Measurements from ENCODE around the gene SLIT3.

The SLIT3 gene

DNA sequence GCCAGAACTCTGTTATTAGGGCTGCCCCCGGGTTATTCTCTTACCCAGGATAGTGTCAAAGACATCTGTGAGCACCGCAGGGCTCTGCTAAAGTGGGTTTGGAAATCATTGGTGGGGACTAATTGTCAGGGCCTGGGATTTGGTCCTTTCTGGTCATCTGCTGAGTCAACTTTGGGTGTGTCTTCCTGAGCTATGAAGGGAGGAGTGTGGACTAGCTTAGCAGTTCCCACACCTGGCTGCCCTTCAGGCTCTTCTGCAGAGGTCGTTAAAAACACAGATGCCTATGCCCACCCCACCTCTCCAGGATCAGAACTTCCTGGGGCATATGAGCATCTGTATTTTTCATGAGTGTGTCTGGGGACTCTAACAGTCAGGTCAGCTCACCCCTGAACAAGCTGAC, 352.2 kb downstream of the SLIT3 start:
- H3K27ac ChIP-seq = no peak overlapping the region
- H3K27me3 ChIP-seq (ENCODE audit: insufficient read depth, low read depth) = no peaks in the 10 kb centered on the region
- H3K79me2 ChIP-seq (ENCODE audit: insufficient read depth, low read depth) = no peaks in the 10 kb centered on the region
- TF ChIP-seq, protein P1, sequence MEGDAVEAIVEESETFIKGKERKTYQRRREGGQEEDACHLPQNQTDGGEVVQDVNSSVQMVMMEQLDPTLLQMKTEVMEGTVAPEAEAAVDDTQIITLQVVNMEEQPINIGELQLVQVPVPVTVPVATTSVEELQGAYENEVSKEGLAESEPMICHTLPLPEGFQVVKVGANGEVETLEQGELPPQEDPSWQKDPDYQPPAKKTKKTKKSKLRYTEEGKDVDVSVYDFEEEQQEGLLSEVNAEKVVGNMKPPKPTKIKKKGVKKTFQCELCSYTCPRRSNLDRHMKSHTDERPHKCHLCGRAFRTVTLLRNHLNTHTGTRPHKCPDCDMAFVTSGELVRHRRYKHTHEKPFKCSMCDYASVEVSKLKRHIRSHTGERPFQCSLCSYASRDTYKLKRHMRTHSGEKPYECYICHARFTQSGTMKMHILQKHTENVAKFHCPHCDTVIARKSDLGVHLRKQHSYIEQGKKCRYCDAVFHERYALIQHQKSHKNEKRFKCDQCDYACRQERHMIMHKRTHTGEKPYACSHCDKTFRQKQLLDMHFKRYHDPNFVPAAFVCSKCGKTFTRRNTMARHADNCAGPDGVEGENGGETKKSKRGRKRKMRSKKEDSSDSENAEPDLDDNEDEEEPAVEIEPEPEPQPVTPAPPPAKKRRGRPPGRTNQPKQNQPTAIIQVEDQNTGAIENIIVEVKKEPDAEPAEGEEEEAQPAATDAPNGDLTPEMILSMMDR (conservative IDR thresholded peaks at IDR 0.05; ENCODE audit: low read depth, low read length) = no peak
- H4K20me1 ChIP-seq (ENCODE audit: insufficient read depth) = no peaks in the 10 kb centered on the region
- H3K9ac ChIP-seq = no peak overlapping the region
- H2AFZ ChIP-seq (ENCODE audit: low read depth) = no peak overlapping the region
- no peaks in the 10 kb centered on the region for H3K4me1 ChIP-seq (ENCODE audit: low read depth, poor library complexity, severe bottlenecking)
- H3K4me3 ChIP-seq (IDR thresholded peaks at IDR 0.05; ENCODE audit: insufficient read depth, low read depth, low read length) = no peak overlapping the region
- no peak overlapping the region for H3K4me2 ChIP-seq
- H3K36me3 ChIP-seq (ENCODE audit: insufficient read depth) = no peaks in the 10 kb centered on the region

DNA sequence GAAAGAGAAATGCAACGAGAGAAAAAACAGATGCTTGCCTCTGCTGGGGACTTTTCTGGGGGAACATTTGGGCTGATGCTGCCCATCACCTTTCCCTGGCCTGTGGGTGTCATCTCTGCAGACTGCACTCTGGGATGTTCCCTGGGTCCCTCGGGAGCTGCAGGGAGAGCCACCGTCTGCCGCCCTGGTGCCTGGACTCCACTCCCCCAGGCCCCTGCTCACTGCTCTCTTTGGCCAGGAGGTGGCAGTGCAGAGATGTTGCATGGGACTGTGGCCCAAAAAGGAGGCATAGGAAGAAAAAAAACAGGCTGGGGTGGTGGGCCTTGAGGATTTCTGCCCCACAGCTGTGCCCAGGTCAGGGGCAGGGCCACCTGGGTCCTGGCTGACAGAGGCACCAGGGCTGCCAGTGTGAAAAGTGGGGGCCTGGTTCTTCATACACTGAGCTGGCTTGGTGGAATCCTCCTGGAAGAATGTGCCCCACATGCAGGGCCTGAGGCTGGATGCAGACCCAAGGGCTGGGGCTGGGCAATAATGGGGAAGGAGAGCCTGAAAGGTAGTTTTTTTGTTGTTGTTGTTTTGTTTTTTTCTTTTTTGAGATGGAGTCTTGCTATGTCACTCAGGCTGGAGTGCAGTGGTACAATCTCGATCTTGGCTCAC, 353.6 kb downstream of the SLIT3 start:
- TF ChIP-seq, protein P1 (conservative IDR thresholded peaks at IDR 0.05; ENCODE audit: low read depth, low read length) = peak; percentile 51
- H2AFZ ChIP-seq (ENCODE audit: low read depth) = no peak overlapping the region
- H3K79me2 ChIP-seq (ENCODE audit: insufficient read depth, low read depth) = no peaks in the 10 kb centered on the region
- no peak overlapping the region for H3K4me3 ChIP-seq (IDR thresholded peaks at IDR 0.05; ENCODE audit: insufficient read depth, low read depth, low read length)
- H3K27me3 ChIP-seq (ENCODE audit: insufficient read depth, low read depth) = no peaks in the 10 kb centered on the region
- H3K4me1 ChIP-seq (ENCODE audit: low read depth, poor library complexity, severe bottlenecking) = no peaks in the 10 kb centered on the region
- no peaks in the 10 kb centered on the region for H3K36me3 ChIP-seq (ENCODE audit: insufficient read depth)
- no peak overlapping the region for H3K9ac ChIP-seq
- H4K20me1 ChIP-seq (ENCODE audit: insufficient read depth) = no peaks in the 10 kb centered on the region
- no peak overlapping the region for H3K27ac ChIP-seq
- H3K4me2 ChIP-seq = no peak overlapping the region

DNA sequence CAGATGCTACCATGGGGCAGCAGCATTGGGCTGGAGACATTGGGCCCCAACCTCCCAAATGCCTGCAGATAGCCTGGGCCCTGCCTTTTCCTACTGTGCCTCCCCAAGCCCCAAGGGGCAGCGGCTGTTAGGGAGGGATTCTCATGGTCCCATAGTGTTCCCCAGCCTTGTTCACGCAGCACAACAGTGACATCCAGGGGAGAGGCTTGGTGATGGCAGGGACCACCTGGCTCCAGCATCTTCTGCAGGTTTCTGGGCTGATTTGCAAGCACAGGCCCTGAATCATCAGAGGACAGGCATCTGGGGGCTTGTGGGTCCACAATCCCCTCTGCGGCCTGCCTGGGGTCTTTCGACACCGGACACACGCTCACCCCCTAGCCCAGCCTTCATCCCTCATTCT, 354.6 kb downstream of the SLIT3 start:
- Histone ChIP-seq H3K27me3 (ENCODE audit: insufficient read depth, low read depth) (no peaks in the 10 kb centered on the region), H3K4me1 (ENCODE audit: low read depth, poor library complexity, severe bottlenecking) (no peaks in the 10 kb centered on the region), H3K27ac (no peak overlapping the region), H3K9ac (no peak overlapping the region), H2AFZ (ENCODE audit: low read depth) (no peak overlapping the region), H3K4me3 (IDR thresholded peaks at IDR 0.05; ENCODE audit: insufficient read depth, low read depth, low read length) (no peak overlapping the region), H3K36me3 (ENCODE audit: insufficient read depth) (no peaks in the 10 kb centered on the region), H3K4me2 (no peak overlapping the region), H4K20me1 (ENCODE audit: insufficient read depth) (no peaks in the 10 kb centered on the region), H3K79me2 (ENCODE audit: insufficient read depth, low read depth) (no peaks in the 10 kb centered on the region)
- TF ChIP-seq, protein P1 (conservative IDR thresholded peaks at IDR 0.05; ENCODE audit: low read depth, low read length) = no peak

DNA sequence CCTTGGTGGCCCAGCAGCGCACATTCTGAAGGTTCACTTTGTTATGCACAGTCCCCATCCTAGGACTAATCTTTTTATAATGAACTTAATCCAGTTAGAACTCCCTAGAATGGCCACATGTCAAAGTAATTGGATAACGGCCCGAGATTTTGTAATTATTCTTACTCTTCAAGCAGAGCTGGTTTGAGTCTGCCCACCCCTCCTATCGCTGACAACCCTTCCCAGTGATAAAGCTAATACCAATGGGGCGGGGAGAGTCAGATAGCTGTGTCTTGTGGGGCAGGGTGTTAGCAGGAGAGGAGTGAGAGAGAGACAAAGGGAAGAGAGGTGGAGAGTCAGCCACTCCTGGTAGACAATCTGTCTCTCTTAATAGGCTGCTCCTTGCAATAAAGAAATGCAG, 356.9 kb downstream of the SLIT3 start:
- H3K9ac ChIP-seq = no peak overlapping the region
- H3K27ac ChIP-seq = no peak overlapping the region
- no peaks in the 10 kb centered on the region for H3K79me2 ChIP-seq (ENCODE audit: insufficient read depth, low read depth)
- H2AFZ ChIP-seq (ENCODE audit: low read depth) = no peak overlapping the region
- no peaks in the 10 kb centered on the region for H3K36me3 ChIP-seq (ENCODE audit: insufficient read depth)
- TF ChIP-seq, protein P1 (conservative IDR thresholded peaks at IDR 0.05; ENCODE audit: low read depth, low read length) = no peak
- no peak overlapping the region for H3K4me2 ChIP-seq
- no peak overlapping the region for H3K4me3 ChIP-seq (IDR thresholded peaks at IDR 0.05; ENCODE audit: insufficient read depth, low read depth, low read length)
- no peaks in the 10 kb centered on the region for H4K20me1 ChIP-seq (ENCODE audit: insufficient read depth)
- H3K4me1 ChIP-seq (ENCODE audit: low read depth, poor library complexity, severe bottlenecking) = no peaks in the 10 kb centered on the region
- no peaks in the 10 kb centered on the region for H3K27me3 ChIP-seq (ENCODE audit: insufficient read depth, low read depth)
